ENCODE data around the gene CAB39. TPM values are rescaled to one million over a fixed set of nuclear protein-coding genes. Genes with fewer than 3 reads are reported as not detected.

Gene CAB39
- total and polyA plus RNA-seq, 2 of the 8 experiments (the other 6 are each of a cell fraction or from before 2014, with no cell fraction given) = 16.4 to 50.5 TPM

GRCh38 chr2:230715201-230715600, 2.6 kb downstream of the CAB39 start (continued):
- no peak for TF ChIP-seq KDM4A (IDR thresholded peaks at IDR 0.05; ENCODE audit: low read depth, low read length, severe bottlenecking)

Data from H1 (cell line).